Middle frontal gyrus (tissue), 1 donor: ENCODE results near the gene MYRIP.
"Not testable (repeated sequence)": the region's sequence is repeated elsewhere in the genome, so short reads cannot be mapped to it uniquely, and the experiment has no call there.

ENCODE experiments used
- DNase-seq: peaks from one replicate; pipeline ENCODE4 v3.0.0-alpha.2; 2015; ENCODE audit warnings: low spot score; ENCODE audit errors: extremely low spot score

MYRIP gene

GRCh38 chr3:39806820-39807219, 2.6 kb upstream of the MYRIP start:
- no peak for DNase-seq

GRCh38 chr3:39808467-39809180, 785 bp upstream of the MYRIP start:
- DNase-seq: no peak

- DNase-seq: no peak
These were observed 686 bp downstream of the MYRIP start for GRCh38 chr3:39809995-39810595.

- DNase-seq: no peak
These were observed 1.3 kb downstream of the MYRIP start for GRCh38 chr3:39810647-39811161.

- no peak for DNase-seq
These were observed 2.2 kb downstream of the MYRIP start for GRCh38 chr3:39811561-39811960.

GRCh38 chr3:39812537-39812936, 3.1 kb downstream of the MYRIP start:
- DNase-seq: no peak

GRCh38 chr3:39814007-39814406, 4.6 kb downstream of the MYRIP start:
- DNase-seq: no peak

GRCh38 chr3:39819899-39820298, 10.5 kb downstream of the MYRIP start:
- no peak for DNase-seq

GRCh38 chr3:39833764-39834163, 24.4 kb downstream of the MYRIP start:
- DNase-seq: not testable (repeated sequence)

GRCh38 chr3:39839484-39839883, 30.1 kb downstream of the MYRIP start:
- no peak for DNase-seq

- DNase-seq: no peak
These were observed 34.0 kb downstream of the MYRIP start for GRCh38 chr3:39843440-39843839.

GRCh38 chr3:39848365-39848764, 39.0 kb downstream of the MYRIP start:
- DNase-seq: no peak

GRCh38 chr3:39849992-39850715, 40.7 kb downstream of the MYRIP start:
- DNase-seq: no peak

GRCh38 chr3:39850716-39851032, 41.3 kb downstream of the MYRIP start:
- no peak for DNase-seq

GRCh38 chr3:39855517-39855916, 46.1 kb downstream of the MYRIP start:
- no peak for DNase-seq

GRCh38 chr3:39869890-39870289, 60.5 kb downstream of the MYRIP start:
- no peak for DNase-seq

GRCh38 chr3:39870706-39871105, 61.3 kb downstream of the MYRIP start:
- DNase-seq: no peak

- no peak for DNase-seq
These were observed 70.2 kb downstream of the MYRIP start for GRCh38 chr3:39879581-39879980.

GRCh38 chr3:39882111-39882510, 72.7 kb downstream of the MYRIP start:
- DNase-seq: no peak

GRCh38 chr3:39892068-39892467, 82.7 kb downstream of the MYRIP start:
- no peak for DNase-seq

- no peak for DNase-seq
These were observed 86.8 kb downstream of the MYRIP start for GRCh38 chr3:39896184-39896583.

- DNase-seq: no peak
These were observed 91.1 kb downstream of the MYRIP start for GRCh38 chr3:39900462-39901002.
